Endothelial cell of umbilical vein (primary cell): ENCODE measurements around the gene LEO1.

Experiments
- CTCF ChIP-seq, 2 donors: IDR thresholded peaks; 1 replicate in 1 of 2; 2 replicates in 1 of 2; pipeline ENCODE4 v1.5.1; 2011; ENCODE audit warnings: low read length in 2 of 2, mild to moderate bottlenecking in 2 of 2, moderate library complexity in 2 of 2, control low read depth in 1 of 2, inconsistent platforms in 1 of 2, low read depth in 1 of 2; ENCODE audit not compliant: insufficient read depth in 1 of 2; ENCODE audit errors: extremely low read depth in 1 of 2
- EZH2 ChIP-seq: IDR thresholded peaks from 2 replicates; pipeline ENCODE4 v1.6.1; 2012; ENCODE audit warnings: borderline replicate concordance, low read depth, mild to moderate bottlenecking, moderate library complexity, low read length, inconsistent platforms; ENCODE audit not compliant: severe bottlenecking
- FOS ChIP-seq: IDR thresholded peaks from 2 replicates; pipeline ENCODE4 v1.6.1; 2011; ENCODE audit warnings: mild to moderate bottlenecking, low read length, moderate library complexity, borderline replicate concordance; ENCODE audit not compliant: insufficient read depth
- GATA2 ChIP-seq: IDR thresholded peaks from 2 replicates; pipeline ENCODE4 v1.7.0; 2011; ENCODE audit warnings: low read depth, mild to moderate bottlenecking, moderate library complexity, mixed read lengths, low read length; ENCODE audit not compliant: insufficient read length, insufficient read depth
- JUN ChIP-seq: IDR thresholded peaks from 2 replicates; pipeline ENCODE4 v1.6.1; 2011; ENCODE audit warnings: borderline replicate concordance, low read depth; ENCODE audit not compliant: insufficient read length, insufficient read depth
- MAX ChIP-seq: IDR thresholded peaks from 2 replicates; pipeline ENCODE4 v1.6.1; 2011; ENCODE audit not compliant: insufficient read depth, insufficient read length
- MYC ChIP-seq: IDR thresholded peaks from one replicate; pipeline ENCODE4 v1.6.1; 2011; ENCODE audit warnings: mild to moderate bottlenecking, low read depth, low read length
- POLR2A ChIP-seq: IDR thresholded peaks from 2 replicates; pipeline ENCODE4 v1.6.1; 2012; ENCODE audit warnings: low read depth, mild to moderate bottlenecking, control low read depth, low read length
- POLR2AphosphoS5 ChIP-seq: IDR thresholded peaks from 2 replicates; pipeline ENCODE4 v1.6.1; 2012; ENCODE audit warnings: low read depth, mild to moderate bottlenecking, control low read depth, low read length, moderate library complexity; ENCODE audit not compliant: insufficient read depth

DNA sequence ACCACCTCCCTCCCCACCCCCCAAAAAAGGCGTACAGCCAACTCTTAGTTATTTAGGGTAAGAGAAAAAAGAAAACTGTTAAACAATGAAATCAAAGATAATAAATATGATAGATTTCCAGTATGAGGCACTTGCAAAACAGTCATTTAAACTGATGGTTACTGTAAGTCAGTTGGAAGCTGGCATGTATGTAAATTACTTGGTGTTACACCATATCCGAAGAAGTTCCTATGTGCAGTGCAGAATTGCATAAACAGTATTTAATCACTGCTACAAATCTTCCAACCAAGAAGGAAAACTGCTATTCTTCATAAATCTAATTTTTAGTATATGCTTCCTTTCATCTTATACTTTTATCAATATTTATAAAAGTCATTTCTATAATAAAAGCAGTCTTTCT lies 62.0 kb downstream of the LEO1 start:
- TF ChIP-seq CTCF (IDR thresholded peaks at IDR 0.05; ENCODE audit: extremely low read depth in 1 of 2, insufficient read depth in 1 of 2, low read depth in 1 of 2, low read length in 2 of 2), result no peak
- TF ChIP-seq POLR2AphosphoS5, result no peak
- no peak for TF ChIP-seq POLR2A
- TF ChIP-seq EZH2, result no peak
- no peak for TF ChIP-seq FOS
- no peak for TF ChIP-seq GATA2
- no peak for TF ChIP-seq JUN
- no peak for TF ChIP-seq MYC
- no peak for TF ChIP-seq MAX
